ENCODE results near the gene TCHH. TPM values are rescaled to one million over a fixed set of nuclear protein-coding genes. Genes with fewer than 3 reads are reported as not detected.

Gene TCHH
- total and polyA plus RNA-seq, 2 of the 13 experiments (the other 11 are each of a cell fraction or from before 2014, with no cell fraction given), result not detected

DNA sequence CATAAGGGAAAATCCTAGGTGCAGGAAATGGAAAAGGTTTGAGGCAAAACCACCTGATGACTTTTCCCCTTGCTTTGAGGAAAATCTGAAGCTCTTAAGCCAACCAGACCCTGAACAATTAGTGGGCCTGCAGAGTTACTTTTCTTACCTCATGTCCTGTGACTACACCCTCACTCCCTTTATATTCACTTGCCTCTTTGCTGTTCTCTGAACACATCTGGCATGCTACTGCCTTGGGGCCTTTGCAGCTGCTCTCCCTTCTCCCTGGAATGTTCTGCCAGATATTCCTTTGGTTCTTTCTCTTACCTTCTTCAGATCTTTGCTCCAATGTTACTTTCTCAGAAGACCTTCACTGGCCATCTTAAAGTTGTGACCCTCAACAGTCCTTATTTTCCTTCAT is 22.0 kb upstream of the TCHH start (continued):
- TF ChIP-seq, protein P1, sequence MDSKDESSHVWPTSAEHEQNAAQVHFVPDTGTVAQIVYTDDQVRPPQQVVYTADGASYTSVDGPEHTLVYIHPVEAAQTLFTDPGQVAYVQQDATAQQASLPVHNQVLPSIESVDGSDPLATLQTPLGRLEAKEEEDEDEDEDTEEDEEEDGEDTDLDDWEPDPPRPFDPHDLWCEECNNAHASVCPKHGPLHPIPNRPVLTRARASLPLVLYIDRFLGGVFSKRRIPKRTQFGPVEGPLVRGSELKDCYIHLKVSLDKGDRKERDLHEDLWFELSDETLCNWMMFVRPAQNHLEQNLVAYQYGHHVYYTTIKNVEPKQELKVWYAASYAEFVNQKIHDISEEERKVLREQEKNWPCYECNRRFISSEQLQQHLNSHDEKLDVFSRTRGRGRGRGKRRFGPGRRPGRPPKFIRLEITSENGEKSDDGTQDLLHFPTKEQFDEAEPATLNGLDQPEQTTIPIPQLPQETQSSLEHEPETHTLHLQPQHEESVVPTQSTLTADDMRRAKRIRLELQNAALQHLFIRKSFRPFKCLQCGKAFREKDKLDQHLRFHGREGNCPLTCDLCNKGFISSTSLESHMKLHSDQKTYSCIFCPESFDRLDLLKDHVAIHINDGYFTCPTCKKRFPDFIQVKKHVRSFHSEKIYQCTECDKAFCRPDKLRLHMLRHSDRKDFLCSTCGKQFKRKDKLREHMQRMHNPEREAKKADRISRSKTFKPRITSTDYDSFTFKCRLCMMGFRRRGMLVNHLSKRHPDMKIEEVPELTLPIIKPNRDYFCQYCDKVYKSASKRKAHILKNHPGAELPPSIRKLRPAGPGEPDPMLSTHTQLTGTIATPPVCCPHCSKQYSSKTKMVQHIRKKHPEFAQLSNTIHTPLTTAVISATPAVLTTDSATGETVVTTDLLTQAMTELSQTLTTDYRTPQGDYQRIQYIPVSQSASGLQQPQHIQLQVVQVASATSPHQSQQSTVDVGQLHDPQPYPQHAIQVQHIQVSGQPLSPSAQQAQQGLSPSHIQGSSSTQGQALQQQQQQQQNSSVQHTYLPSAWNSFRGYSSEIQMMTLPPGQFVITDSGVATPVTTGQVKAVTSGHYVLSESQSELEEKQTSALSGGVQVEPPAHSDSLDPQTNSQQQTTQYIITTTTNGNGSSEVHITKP (CRISPR knock-in tag; IDR thresholded peaks at IDR 0.05; ENCODE audit: low read depth), result no peak
- TF ChIP-seq ERF (CRISPR knock-in tag; IDR thresholded peaks at IDR 0.05), result no peak

DNA sequence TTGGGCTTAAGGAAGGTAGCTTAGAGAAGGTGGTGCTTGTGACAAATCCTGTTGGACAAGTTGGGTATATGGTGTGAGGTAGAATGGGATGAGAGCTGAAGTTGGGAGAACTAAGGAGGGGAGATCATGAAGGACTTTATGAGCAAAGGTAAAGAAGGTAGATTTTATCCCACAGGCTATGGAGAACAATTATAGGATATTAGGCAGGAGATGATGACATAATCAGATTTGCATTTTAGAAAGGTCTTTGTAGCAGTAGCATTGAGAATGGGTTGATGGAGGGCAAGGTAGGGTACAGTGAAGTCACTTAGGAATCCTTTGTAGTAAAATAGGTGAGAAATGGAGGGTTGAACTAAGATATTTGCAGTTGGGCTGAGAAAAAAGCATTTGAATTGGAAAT is 14.9 kb upstream of the TCHH start:
- H3K4me3 ChIP-seq (replicated peaks in 1 of 3; ENCODE audit: insufficient read depth in 1 of 3, low read depth in 2 of 3, low read length in 3 of 3), result no peak overlapping the region
- H3K4me1 ChIP-seq (ENCODE audit: insufficient read depth, low read length), result no peaks in the 10 kb centered on the region
- no peak overlapping the region for H3K4me2 ChIP-seq (ENCODE audit: low read depth, low read length)
- H4K20me1 ChIP-seq (ENCODE audit: insufficient read depth, low read length), result no peaks in the 10 kb centered on the region
- H3K9me3 ChIP-seq (ENCODE audit: low read length), result no peaks in the 10 kb centered on the region
- H3K9ac ChIP-seq (ENCODE audit: insufficient read depth, low read depth, low read length), result no peak overlapping the region
- CTCF ChIA-PET (ENCODE audit: low intra/inter-chr PET ratio, low total read pairs), result no interaction called here
- FAIRE-seq (no peak), DNase-seq (ENCODE audit: low spot score) (no peak), ATAC-seq (no peak)
- in situ Hi-C loops (cut with HindIII; ENCODE audit: extremely low pct_ligation_motif_present, low pct_unique_long_range_greater_than_20kb), result no loop called here
- no peaks in the 10 kb centered on the region for H3K79me2 ChIP-seq (ENCODE audit: insufficient read depth, low read length)
- no peak overlapping the region for H2AFZ ChIP-seq (ENCODE audit: low read length)
- TF ChIP-seq ATF7 (IDR thresholded peaks at IDR 0.05) (peak; percentile 67), ATF7 (CRISPR knock-in tag; IDR thresholded peaks at IDR 0.05) (no peak), SALL1 (CRISPR knock-in tag; IDR thresholded peaks at IDR 0.05) (no peak)
- intact Hi-C loops (cut with micrococcal nuclease; ENCODE audit: unreplicated experiment), result no loop called here
- BruUV-seq (replicated peaks), result no TSS peak
- POLR2A ChIA-PET, result no interaction called here
- no peaks in the 10 kb centered on the region for H3K36me3 ChIP-seq (replicated peaks in 1 of 2; ENCODE audit: control insufficient read depth in 1 of 2, insufficient read depth in 2 of 2, low read length in 2 of 2)
- H3K27ac ChIP-seq (ENCODE audit: extremely low read length, insufficient read depth, low read length), result no peak overlapping the region
- H3K27me3 ChIP-seq (ENCODE audit: control insufficient read depth in 1 of 2, insufficient read depth in 2 of 2, low read length in 2 of 2), result no peaks in the 10 kb centered on the region
